ENCODE data around the gene OR2W3.

OR2W3 gene

GRCh38 chr1:247904122-247904521, 8.7 kb downstream of the OR2W3 start:
- no peak for DNase-seq (ENCODE audit: low spot score)
- TF ChIP-seq, protein P1, sequence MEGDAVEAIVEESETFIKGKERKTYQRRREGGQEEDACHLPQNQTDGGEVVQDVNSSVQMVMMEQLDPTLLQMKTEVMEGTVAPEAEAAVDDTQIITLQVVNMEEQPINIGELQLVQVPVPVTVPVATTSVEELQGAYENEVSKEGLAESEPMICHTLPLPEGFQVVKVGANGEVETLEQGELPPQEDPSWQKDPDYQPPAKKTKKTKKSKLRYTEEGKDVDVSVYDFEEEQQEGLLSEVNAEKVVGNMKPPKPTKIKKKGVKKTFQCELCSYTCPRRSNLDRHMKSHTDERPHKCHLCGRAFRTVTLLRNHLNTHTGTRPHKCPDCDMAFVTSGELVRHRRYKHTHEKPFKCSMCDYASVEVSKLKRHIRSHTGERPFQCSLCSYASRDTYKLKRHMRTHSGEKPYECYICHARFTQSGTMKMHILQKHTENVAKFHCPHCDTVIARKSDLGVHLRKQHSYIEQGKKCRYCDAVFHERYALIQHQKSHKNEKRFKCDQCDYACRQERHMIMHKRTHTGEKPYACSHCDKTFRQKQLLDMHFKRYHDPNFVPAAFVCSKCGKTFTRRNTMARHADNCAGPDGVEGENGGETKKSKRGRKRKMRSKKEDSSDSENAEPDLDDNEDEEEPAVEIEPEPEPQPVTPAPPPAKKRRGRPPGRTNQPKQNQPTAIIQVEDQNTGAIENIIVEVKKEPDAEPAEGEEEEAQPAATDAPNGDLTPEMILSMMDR (IDR thresholded peaks at IDR 0.05; ENCODE audit: extremely low read depth, missing control alignments), result no peak

GRCh38 chr1:247905181-247905580, 9.8 kb downstream of the OR2W3 start:
- TF ChIP-seq, protein P1 (IDR thresholded peaks at IDR 0.05; ENCODE audit: extremely low read depth, missing control alignments), result no peak
- DNase-seq (ENCODE audit: low spot score), result no peak

- TF ChIP-seq, protein P1 (IDR thresholded peaks at IDR 0.05; ENCODE audit: extremely low read depth, missing control alignments), result no peak
- DNase-seq (ENCODE audit: low spot score), result no peak
These were observed 10.6 kb downstream of the OR2W3 start for GRCh38 chr1:247905910-247906503.

DNA sequence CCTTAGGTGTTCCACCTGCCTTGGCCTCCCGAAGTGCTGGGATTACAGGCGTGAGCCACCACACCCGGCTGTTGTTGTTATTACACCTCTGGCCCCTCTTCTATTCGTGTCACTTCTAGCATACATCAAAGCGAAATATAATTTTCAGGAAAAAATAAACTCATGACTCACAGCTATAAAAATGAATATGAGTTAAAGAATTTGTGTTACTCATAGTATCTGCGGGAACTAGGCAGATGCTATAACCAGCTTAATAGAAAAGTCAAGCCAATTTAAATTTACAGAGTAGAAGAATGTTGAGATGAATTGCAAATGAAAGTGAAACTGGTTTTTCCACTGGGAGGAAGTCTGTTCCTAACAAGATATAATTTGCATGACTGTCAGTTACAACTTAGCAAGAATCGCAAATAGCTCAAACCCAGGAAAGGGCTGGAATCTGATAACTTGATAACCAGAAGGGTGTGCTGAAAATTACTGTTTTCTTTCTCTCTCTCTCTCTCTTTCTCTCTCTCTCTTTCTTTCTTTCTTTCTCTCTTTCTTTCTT, 11.2 kb downstream of the OR2W3 start:
- TF ChIP-seq, protein P1 (IDR thresholded peaks at IDR 0.05; ENCODE audit: extremely low read depth, missing control alignments), result no peak
- no peak for DNase-seq (ENCODE audit: low spot score)

DNA sequence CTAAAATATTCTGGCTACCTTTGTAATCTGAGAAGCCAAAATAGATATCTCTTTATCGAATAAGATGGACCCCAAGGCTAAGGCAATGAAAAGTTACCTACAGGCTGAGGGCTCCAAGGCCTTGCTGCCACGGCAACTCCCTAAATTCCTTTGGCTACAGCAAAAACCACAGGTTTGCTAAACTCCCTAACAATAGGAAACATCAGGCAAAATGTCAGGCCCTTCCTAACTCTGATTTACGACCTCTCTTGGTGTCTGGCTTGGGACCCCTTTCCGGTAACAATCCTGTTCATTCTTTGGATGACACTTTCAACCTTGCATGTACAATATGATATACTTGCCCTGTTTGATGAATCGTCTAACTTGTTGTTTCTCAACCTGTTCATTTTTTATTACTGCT, 13.4 kb downstream of the OR2W3 start:
- TF ChIP-seq, protein P1 (IDR thresholded peaks at IDR 0.05; ENCODE audit: extremely low read depth, missing control alignments), result no peak
- DNase-seq (ENCODE audit: low spot score), result no peak

- TF ChIP-seq, protein P1 (IDR thresholded peaks at IDR 0.05; ENCODE audit: extremely low read depth, missing control alignments), result no peak
- DNase-seq (ENCODE audit: low spot score), result no peak
These were observed 18.4 kb downstream of the OR2W3 start for GRCh38 chr1:247913786-247914185.

DNA sequence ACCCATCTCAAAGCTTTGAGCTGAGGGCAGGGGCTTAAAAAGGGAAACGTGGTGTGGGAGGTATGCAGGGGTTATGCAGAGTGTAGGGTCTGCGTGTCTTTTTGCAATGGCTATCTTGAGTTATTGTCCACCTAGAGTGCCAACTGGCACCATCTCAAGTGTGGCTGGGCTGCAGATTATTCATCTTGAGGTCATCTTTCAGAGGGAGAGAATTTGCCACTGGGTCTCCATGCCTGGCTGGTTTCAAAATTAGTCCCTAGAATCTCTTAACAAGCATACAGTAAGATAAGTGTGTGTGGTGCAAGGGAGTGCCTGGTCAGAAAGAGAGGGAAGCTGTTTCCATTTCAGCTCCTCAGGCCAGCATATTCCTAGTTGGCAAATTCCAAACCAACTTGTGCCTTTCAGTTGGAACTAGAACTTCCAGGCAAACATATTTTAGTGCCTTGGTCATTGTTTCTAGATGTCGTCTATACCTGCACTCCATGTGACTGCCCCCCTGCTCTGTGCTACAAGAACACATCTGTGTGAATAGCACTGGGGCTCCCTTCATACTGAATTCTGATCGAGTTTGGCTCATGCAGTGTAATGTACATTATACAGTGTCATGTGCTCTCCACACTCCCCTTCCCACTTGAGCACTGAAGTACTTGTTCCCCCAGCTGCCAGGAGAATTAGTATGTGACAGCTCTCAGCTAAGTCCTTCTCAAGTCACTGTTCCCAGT, 19.7 kb downstream of the OR2W3 start:
- DNase-seq (ENCODE audit: low spot score), result no peak
- TF ChIP-seq, protein P1 (IDR thresholded peaks at IDR 0.05; ENCODE audit: extremely low read depth, missing control alignments), result no peak

Measured in GM20000 (cell line).